DOHH2 (cell line): ENCODE measurements around the gene KRT76.
"Not testable (repeated sequence)": the region's sequence is repeated elsewhere in the genome, so short reads cannot be mapped to it uniquely, and the experiment has no call there.

Experiments used
- H3F3A ChIP-seq: fragments of 200-600 bp; sonication (generic), shearing (Covaris generic); 2 replicates; pipeline ENCODE4 v1.6.0; 2016; ENCODE audit warnings: antibody characterized with exemption, mild to moderate bottlenecking; ENCODE audit not compliant: control insufficient read depth, insufficient read depth
- H3K27ac ChIP-seq: fragments of 200-600 bp; sonication (generic); 2 replicates; pipeline ENCODE4 v1.5.1; 2014; ENCODE audit warnings: low read depth, mild to moderate bottlenecking, low read length, moderate library complexity
- H3K27me3 ChIP-seq: fragments of 200-600 bp; sonication (generic); 2 replicates; pipeline ENCODE4 v1.6.1; 2014; ENCODE audit warnings: mild to moderate bottlenecking, low read length, mixed read lengths; ENCODE audit not compliant: control insufficient read depth
- H3K36me3 ChIP-seq: fragments of 200-600 bp; sonication (generic); 2 replicates; pipeline ENCODE4 v1.6.1; 2014; ENCODE audit warnings: mild to moderate bottlenecking, low read length, moderate library complexity, mixed read lengths; ENCODE audit not compliant: control insufficient read depth
- H3K4me1 ChIP-seq: fragments of 200-600 bp; sonication (generic); 2 replicates; pipeline ENCODE4 v1.6.1; 2014; ENCODE audit warnings: mild to moderate bottlenecking, low read length, mixed read lengths; ENCODE audit not compliant: control insufficient read depth
- H3K4me2 ChIP-seq: fragments of 200-600 bp; sonication (generic); 2 replicates; pipeline ENCODE4 v1.6.0; 2014; ENCODE audit warnings: mild to moderate bottlenecking, low read length, moderate library complexity
- H3K4me3 ChIP-seq: fragments of 200-600 bp; sonication (generic); 2 replicates; pipeline ENCODE4 v1.5.1; 2014; ENCODE audit warnings: mild to moderate bottlenecking, low read length, mixed read lengths
- H3K79me2 ChIP-seq: fragments of 200-600 bp; sonication (generic); 2 replicates; pipeline ENCODE4 v1.6.1; 2014; ENCODE audit warnings: mild to moderate bottlenecking, low read length, mixed read lengths; ENCODE audit not compliant: control insufficient read depth
- H3K9me2 ChIP-seq: fragments of 200-600 bp; sonication (generic); replicated peaks from 2 replicates; pipeline ENCODE4 v1.6.1; 2014; ENCODE audit warnings: mild to moderate bottlenecking, low read length, mixed read lengths; ENCODE audit not compliant: control insufficient read depth
- H3K9me3 ChIP-seq: fragments of 200-600 bp; sonication (generic); 2 replicates; pipeline ENCODE4 v1.6.1; 2014; ENCODE audit warnings: antibody characterized with exemption, low read length, mixed read lengths; ENCODE audit not compliant: control insufficient read depth, insufficient read depth
- H4K20me1 ChIP-seq: fragments of 200-600 bp; sonication (generic); 2 replicates; pipeline ENCODE4 v1.6.0; 2014; ENCODE audit warnings: low read depth, mild to moderate bottlenecking, antibody characterized with exemption, low read length, moderate library complexity; ENCODE audit not compliant: control insufficient read depth, insufficient read depth
- CTCF ChIP-seq: fragments of 200-600 bp; sonication (generic); IDR thresholded peaks from one replicate; pipeline ENCODE4 v1.5.1; 2014; ENCODE audit warnings: antibody characterized with exemption, mild to moderate bottlenecking, low read depth, low read length; ENCODE audit not compliant: poor library complexity, severe bottlenecking
- EZH2phosphoT487 ChIP-seq: fragments of 200-600 bp; sonication (generic); IDR thresholded peaks from 2 replicates; pipeline ENCODE4 v1.6.1; 2017; ENCODE audit warnings: borderline replicate concordance, mild to moderate bottlenecking, antibody characterized with exemption, low read length, moderate library complexity, mixed read lengths

Gene KRT76

GRCh38 chr12:52796429-52796794 is 19.3 kb upstream of the KRT76 start:
- Histone ChIP-seq H3K4me3 (no peak overlapping the region), H3K4me2 (no peak overlapping the region), H3K9me2 (no peaks in the 10 kb centered on the region), H4K20me1 (no peaks in the 10 kb centered on the region), H3K4me1 (no peaks in the 10 kb centered on the region), H3F3A (no peaks in the 10 kb centered on the region), H3K27ac (no peak overlapping the region), H3K36me3 (no peaks in the 10 kb centered on the region), H3K27me3 (no peaks in the 10 kb centered on the region), H3K79me2 (no peaks in the 10 kb centered on the region), H3K9me3 (no peaks in the 10 kb centered on the region)
- no peak for TF ChIP-seq CTCF
- TF ChIP-seq EZH2phosphoT487: no peak

DNA sequence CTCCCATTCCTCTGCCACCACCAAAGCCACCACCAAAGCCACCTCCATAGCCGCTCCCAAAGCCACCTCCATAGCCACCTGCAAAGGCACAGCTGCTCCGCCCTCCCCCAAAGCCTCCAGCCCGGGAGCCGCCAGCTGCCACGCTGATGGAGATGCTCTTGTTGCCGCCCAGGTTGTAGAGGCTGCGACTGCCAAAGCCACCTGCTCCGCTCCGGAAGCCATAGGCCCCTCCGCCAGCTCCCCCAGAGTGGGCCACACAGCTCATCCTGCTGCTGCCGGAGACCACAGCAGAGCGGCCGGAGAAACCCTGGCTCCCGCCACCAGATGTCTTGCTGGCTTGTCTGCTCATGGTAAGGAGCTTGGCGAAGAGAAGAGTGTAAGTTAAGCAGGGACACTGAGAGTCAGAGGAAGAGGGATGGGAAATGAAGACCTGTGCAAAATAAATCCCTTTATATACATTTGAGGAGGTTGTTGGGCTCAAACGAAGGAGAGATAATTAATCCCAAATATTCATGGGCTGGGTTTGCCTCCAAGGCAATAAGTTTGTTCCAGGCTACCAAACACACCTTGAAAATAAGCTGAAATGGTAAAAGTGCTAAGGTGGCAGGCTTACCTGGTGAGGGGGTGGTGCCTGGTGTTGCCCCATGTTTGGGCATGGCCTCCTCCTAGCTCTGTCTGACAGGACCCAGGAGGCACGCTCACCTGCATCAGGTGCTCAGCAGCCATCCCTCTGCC is 18.7 kb upstream of the KRT76 start, which contains the start of gene KRT3:
KRT3 (minus strand) TSS at position 424 of the 735 bp plus-strand sequence; CDS start at position 349, 75 bp downstream.
- no peak within 1 kb of the TSS for H3K4me2 ChIP-seq
- H3K9me3 ChIP-seq: no peaks in the 10 kb centered on the region
- H3K4me1 ChIP-seq: no peaks in the 10 kb centered on the region

DNA sequence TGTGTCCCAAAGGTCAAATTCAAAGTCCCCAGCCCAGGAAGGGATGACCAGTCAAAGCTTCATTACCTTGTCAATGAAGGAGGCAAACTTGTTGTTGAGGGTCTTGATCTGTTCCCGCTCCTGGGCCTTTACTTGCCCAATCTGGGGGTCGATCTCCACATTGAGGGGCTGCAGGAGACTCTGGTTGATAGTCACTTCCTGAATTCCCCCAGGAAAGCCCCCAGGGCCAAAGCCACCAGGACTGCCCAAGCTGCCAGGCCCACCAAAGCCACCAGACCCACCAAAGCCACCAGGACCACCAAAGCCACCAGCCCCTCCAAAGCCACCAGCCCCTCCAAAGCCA is 18.2 kb upstream of the KRT76 start:
- not testable (repeated sequence) for H3K27me3 ChIP-seq, H3K27ac ChIP-seq, H3K4me2 ChIP-seq, H3K79me2 ChIP-seq, H3F3A ChIP-seq, H3K9me3 ChIP-seq, H3K4me3 ChIP-seq, H3K4me1 ChIP-seq, H3K36me3 ChIP-seq, H4K20me1 ChIP-seq, H3K9me2 ChIP-seq

More for the DNA sequence above, 18.7 kb upstream of the KRT76 start, which contains the start of gene KRT3:
- TF ChIP-seq CTCF (no peak), EZH2phosphoT487 (no peak)
- Histone ChIP-seq H3K36me3 (no peaks in the 10 kb centered on the region), H3K79me2 (no peaks in the 10 kb centered on the region), H3F3A (no peaks in the 10 kb centered on the region), H4K20me1 (no peaks in the 10 kb centered on the region), H3K4me3 (no peak within 1 kb of the TSS), H3K9me2 (no peaks in the 10 kb centered on the region), H3K27me3 (no peaks in the 10 kb centered on the region), H3K27ac (no peak within 1 kb of the TSS)

DNA sequence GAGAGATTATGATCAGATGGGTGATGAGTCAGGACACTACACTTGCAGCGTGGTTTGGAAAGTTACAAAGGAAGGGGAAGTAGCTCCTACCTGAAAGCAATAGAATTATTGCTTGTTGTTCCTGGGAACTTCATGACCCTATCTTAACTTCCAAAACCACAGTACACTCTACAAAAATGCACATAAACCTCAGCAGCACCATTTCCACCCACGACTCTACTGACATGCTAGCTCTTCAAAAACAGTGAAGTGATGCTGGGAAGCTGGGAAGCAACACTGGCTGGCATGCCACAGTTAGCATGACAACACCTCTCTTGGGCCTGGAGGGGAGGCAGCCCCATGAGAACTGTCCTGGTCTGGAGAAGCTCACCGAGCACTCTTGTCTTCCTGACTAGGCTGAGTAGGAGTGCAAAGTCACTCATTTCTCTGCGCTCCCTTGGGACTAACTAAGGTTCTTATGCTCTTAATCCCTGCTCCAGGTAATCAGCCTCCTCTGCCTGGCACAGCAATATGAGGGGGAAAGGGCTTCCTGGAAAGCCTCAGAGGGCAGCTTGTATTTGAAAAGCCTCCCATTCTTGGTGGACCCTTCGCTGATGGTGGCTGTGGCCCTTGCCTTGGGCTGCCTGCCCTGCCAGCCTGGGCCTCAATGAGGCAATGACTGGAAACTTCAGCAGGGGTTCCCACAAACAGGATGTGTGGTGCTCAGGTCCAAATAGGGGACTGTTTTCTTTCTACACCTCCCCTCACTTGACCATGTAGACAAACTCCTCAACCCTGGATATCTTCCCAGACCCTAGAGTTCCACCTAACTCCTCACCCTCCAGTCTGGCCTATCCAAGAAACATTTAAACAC is 17.6 kb upstream of the KRT76 start:
- Histone ChIP-seq H3K4me2 (no peak overlapping the region), H3F3A (no peaks in the 10 kb centered on the region), H3K9me3 (no peaks in the 10 kb centered on the region), H3K4me3 (no peak overlapping the region), H3K9me2 (no peaks in the 10 kb centered on the region), H3K27me3 (no peaks in the 10 kb centered on the region), H3K79me2 (no peaks in the 10 kb centered on the region), H4K20me1 (no peaks in the 10 kb centered on the region), H3K27ac (no peak overlapping the region), H3K36me3 (no peaks in the 10 kb centered on the region), H3K4me1 (no peaks in the 10 kb centered on the region)
- no peak for TF ChIP-seq EZH2phosphoT487
- no peak for TF ChIP-seq CTCF
